ENCODE data around the gene MAP4. TPM values are rescaled to one million over a fixed set of nuclear protein-coding genes. Genes with fewer than 3 reads are reported as not detected.

The MAP4 gene
- total and polyA plus RNA-seq, 2 of the 13 experiments (the other 11 are each of a cell fraction or from before 2014, with no cell fraction given), result 33.1 to 38.7 TPM

DNA sequence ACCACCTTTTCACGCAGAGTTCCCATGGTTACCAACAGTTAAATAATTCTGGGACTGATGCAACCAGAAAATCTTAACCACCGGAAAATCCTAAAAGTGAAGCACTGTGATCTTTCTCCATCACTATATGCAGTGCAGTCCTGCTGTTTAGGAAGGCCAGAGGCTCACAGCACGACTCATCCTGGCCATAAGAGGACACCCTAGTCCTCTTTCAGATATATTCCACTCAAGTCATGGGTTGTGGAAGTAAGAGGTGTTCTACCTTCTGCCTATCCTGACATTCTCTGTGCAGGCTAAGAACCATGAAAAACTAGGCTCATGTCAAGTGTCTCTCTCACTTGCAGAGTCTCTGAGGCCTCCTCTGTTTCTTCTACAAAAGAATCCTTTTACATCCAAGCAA is 146.1 kb downstream of the MAP4 start:
- no peaks in the 10 kb centered on the region for H4K20me1 ChIP-seq (ENCODE audit: insufficient read depth, low read length)
- H3K79me2 ChIP-seq (ENCODE audit: insufficient read depth, low read length), result no peaks in the 10 kb centered on the region
- no peaks in the 10 kb centered on the region for H3K27me3 ChIP-seq (ENCODE audit: control insufficient read depth in 1 of 2, insufficient read depth in 2 of 2, low read length in 2 of 2)
- no peaks in the 10 kb centered on the region for H3K9me3 ChIP-seq (ENCODE audit: low read length)
- DNase-seq (ENCODE audit: low spot score) (no peak), ATAC-seq (no peak), FAIRE-seq (no peak)
- BruUV-seq (replicated peaks), result no TSS peak
- no peak overlapping the region for H3K4me3 ChIP-seq (replicated peaks in 1 of 3; ENCODE audit: insufficient read depth in 1 of 3, low read depth in 2 of 3, low read length in 3 of 3)
- no peak overlapping the region for H3K9ac ChIP-seq (ENCODE audit: insufficient read depth, low read depth, low read length)
- 97% methylated on average over 3 of the region's 3 CpGs for WGBS (ENCODE audit: low lambda C conversion rate)
- intact Hi-C loops (cut with micrococcal nuclease; ENCODE audit: unreplicated experiment), result no loop called here
- peaks cover 24 to 77% of the 10 kb centered on the region in 2 experiments for H3K36me3 ChIP-seq (replicated peaks in 1 of 2; ENCODE audit: control insufficient read depth in 1 of 2, insufficient read depth in 2 of 2, low read length in 2 of 2)
- H3K27ac ChIP-seq (ENCODE audit: extremely low read length, insufficient read depth, low read length), result no peak overlapping the region
- ChIA-PET POLR2A (no interaction called here), CTCF (ENCODE audit: low intra/inter-chr PET ratio, low total read pairs) (no interaction called here)
- in situ Hi-C loops (cut with HindIII; ENCODE audit: extremely low pct_ligation_motif_present, low pct_unique_long_range_greater_than_20kb), result no loop called here
- TF ChIP-seq KLF9 (CRISPR knock-in tag; IDR thresholded peaks at IDR 0.05; ENCODE audit: low read depth), result no peak
- no peak for TF ChIP-seq ZNF33A (CRISPR knock-in tag; IDR thresholded peaks at IDR 0.05; ENCODE audit: borderline replicate concordance)
- TF ChIP-seq HOXA5 (CRISPR knock-in tag; IDR thresholded peaks at IDR 0.05), result no peak
- TF ChIP-seq ISL2 (CRISPR knock-in tag; IDR thresholded peaks at IDR 0.05), result no peak
- no peak for TF ChIP-seq ZBTB1 (CRISPR knock-in tag; IDR thresholded peaks at IDR 0.05; ENCODE audit: borderline replicate concordance)
- TF ChIP-seq PCBP1 (IDR thresholded peaks at IDR 0.05; ENCODE audit: borderline replicate concordance, low read depth, low read length), result no peak
- no peaks in the 10 kb centered on the region for H3K4me1 ChIP-seq (ENCODE audit: insufficient read depth, low read length)
- no peak overlapping the region for H2AFZ ChIP-seq (ENCODE audit: low read length)
- no peak overlapping the region for H3K4me2 ChIP-seq (ENCODE audit: low read depth, low read length)

GRCh38 chr3:47868306-47868705 is 147.9 kb downstream of the MAP4 start:
- in situ Hi-C loops (cut with HindIII; ENCODE audit: extremely low pct_ligation_motif_present, low pct_unique_long_range_greater_than_20kb), result no loop called here
- TF ChIP-seq, protein P1, sequence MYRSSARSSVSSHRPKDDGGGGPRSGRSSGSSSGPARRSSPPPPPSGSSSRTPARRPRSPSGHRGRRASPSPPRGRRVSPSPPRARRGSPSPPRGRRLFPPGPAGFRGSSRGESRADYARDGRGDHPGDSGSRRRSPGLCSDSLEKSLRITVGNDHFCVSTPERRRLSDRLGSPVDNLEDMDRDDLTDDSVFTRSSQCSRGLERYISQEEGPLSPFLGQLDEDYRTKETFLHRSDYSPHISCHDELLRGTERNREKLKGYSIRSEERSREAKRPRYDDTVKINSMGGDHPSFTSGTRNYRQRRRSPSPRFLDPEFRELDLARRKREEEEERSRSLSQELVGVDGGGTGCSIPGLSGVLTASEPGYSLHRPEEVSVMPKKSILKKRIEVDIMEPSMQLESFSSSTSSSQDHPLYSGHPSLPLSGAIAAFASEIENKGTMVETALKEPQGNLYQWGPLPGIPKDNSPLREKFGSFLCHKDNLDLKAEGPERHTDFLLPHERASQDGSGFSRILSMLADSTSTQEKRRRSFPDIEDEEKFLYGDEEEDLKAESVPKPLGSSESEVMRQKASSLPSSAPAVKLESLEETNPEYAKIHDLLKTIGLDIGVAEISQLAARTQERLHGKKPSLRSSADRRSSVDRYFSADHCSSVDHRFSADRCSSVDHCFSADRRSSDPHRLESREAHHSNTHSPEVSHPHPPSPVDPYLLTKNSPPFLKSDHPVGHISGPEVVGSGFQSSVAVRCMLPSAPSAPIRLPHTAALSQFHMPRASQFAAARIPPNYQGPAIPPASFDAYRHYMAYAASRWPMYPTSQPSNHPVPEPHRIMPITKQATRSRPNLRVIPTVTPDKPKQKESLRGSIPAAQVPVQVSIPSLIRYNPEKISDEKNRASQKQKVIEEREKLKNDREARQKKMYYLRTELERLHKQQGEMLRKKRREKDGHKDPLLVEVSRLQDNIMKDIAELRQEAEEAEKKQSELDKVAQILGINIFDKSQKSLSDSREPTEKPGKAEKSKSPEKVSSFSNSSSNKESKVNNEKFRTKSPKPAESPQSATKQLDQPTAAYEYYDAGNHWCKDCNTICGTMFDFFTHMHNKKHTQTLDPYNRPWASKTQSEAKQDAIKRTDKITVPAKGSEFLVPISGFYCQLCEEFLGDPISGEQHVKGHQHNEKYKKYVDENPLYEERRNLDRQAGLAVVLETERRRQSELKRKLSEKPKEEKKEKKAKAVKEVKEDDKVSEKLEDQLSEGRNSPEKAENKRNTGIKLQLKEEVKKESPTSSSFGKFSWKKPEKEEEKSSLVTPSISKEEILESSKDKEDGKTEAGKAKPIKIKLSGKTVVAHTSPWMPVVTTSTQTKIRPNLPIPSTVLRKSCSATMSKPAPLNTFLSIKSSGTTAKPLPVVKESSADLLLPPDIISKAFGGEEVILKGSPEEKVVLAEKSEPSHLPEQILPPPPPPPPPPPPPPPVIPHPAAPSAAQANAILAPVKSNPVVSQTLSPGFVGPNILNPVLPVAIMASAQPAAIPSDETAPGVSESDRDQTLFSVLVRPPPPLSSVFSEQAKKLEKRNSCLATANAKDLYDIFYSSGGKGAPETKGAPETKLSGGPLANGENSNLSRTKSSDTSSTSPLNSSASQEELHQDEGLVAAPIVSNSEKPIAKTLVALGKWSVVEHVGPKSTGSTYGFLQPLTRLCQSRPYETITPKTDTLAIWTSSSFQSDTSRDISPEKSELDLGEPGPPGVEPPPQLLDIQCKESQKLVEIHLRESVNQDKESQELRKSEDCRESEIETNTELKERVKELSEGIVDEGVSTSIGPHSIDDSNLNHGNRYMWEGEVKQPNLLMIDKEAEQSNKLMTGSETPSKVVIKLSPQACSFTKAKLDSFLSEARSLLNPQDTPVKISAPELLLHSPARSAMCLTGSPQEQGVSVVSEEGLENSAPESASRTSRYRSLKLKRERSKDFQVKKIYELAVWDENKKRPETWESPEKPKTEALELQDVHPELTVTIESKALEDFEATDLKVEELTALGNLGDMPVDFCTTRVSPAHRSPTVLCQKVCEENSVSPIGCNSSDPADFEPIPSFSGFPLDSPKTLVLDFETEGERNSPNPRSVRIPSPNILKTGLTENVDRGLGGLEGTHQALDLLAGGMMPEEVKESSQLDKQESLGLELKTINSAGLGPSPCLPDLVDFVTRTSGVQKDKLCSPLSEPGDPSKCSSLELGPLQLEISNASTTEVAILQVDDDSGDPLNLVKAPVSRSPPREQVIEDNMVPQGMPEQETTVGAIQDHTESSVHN (CRISPR knock-in tag; IDR thresholded peaks at IDR 0.05), result no peak
- TF ChIP-seq RBFOX2 (IDR thresholded peaks at IDR 0.05; ENCODE audit: low read depth, low read length) (no peak), ZNF83 (CRISPR knock-in tag; IDR thresholded peaks at IDR 0.05; ENCODE audit: borderline replicate concordance) (no peak), ZNF878 (CRISPR knock-in tag; IDR thresholded peaks at IDR 0.05) (no peak), PCBP1 (IDR thresholded peaks at IDR 0.05; ENCODE audit: borderline replicate concordance, low read depth, low read length) (no peak)

More at GRCh38 chr3:47868306-47868705, 147.9 kb downstream of the MAP4 start:
- Histone ChIP-seq H2AFZ (ENCODE audit: low read length) (no peak overlapping the region), H3K27me3 (ENCODE audit: control insufficient read depth in 1 of 2, insufficient read depth in 2 of 2, low read length in 2 of 2) (no peaks in the 10 kb centered on the region), H3K4me1 (ENCODE audit: insufficient read depth, low read length) (no peaks in the 10 kb centered on the region), H3K4me2 (ENCODE audit: low read depth, low read length) (no peak overlapping the region), H3K9me3 (ENCODE audit: low read length) (no peaks in the 10 kb centered on the region), H3K4me3 (replicated peaks in 1 of 3; ENCODE audit: insufficient read depth in 1 of 3, low read depth in 2 of 3, low read length in 3 of 3) (no peak overlapping the region), H3K79me2 (ENCODE audit: insufficient read depth, low read length) (no peaks in the 10 kb centered on the region), H3K9ac (ENCODE audit: insufficient read depth, low read depth, low read length) (no peak overlapping the region), H3K27ac (ENCODE audit: extremely low read length, insufficient read depth, low read length) (no peak overlapping the region), H4K20me1 (ENCODE audit: insufficient read depth, low read length) (no peaks in the 10 kb centered on the region), H3K36me3 (replicated peaks in 1 of 2; ENCODE audit: control insufficient read depth in 1 of 2, insufficient read depth in 2 of 2, low read length in 2 of 2) (peaks cover 29 to 83% of the 10 kb centered on the region in 2 experiments)
- CTCF ChIA-PET (ENCODE audit: low intra/inter-chr PET ratio, low total read pairs), result no interaction called here
- POLR2A ChIA-PET, result no interaction called here
- intact Hi-C loops (cut with micrococcal nuclease; ENCODE audit: unreplicated experiment), result no loop called here
- DNase-seq (ENCODE audit: low spot score) (no peak), FAIRE-seq (no peak), ATAC-seq (no peak)
- no TSS peak for BruUV-seq (replicated peaks)
- WGBS (ENCODE audit: low lambda C conversion rate), result 100% methylated on average over 2 of the region's 2 CpGs
